Muscle of arm (tissue), 12 donors: ENCODE results near the gene NTM. TPM values are rescaled to one million over a fixed set of nuclear protein-coding genes. Genes with fewer than 3 reads are reported as not detected.
"Not testable (repeated sequence)": the region's sequence is repeated elsewhere in the genome, so short reads cannot be mapped to it uniquely, and the experiment has no call there.

Experiments used
- DNase-seq: peaks from one replicate; pipeline ENCODE4 v3.0.0-alpha.2; 2013
- polyA plus RNA-seq, 12 donors: library from polyadenylated mRNA; unstranded; fragments of 120-200 nt; gene quantifications; one replicate each; pipeline ENCODE4 v1.2.1, GENCODE V29; 2013; ENCODE audit not compliant: insufficient read length in 12 of 12

NTM gene
- polyA plus RNA-seq, 12 donors, result 9.6 to 40.9 (median 22.3) TPM; not detected in 1

DNA sequence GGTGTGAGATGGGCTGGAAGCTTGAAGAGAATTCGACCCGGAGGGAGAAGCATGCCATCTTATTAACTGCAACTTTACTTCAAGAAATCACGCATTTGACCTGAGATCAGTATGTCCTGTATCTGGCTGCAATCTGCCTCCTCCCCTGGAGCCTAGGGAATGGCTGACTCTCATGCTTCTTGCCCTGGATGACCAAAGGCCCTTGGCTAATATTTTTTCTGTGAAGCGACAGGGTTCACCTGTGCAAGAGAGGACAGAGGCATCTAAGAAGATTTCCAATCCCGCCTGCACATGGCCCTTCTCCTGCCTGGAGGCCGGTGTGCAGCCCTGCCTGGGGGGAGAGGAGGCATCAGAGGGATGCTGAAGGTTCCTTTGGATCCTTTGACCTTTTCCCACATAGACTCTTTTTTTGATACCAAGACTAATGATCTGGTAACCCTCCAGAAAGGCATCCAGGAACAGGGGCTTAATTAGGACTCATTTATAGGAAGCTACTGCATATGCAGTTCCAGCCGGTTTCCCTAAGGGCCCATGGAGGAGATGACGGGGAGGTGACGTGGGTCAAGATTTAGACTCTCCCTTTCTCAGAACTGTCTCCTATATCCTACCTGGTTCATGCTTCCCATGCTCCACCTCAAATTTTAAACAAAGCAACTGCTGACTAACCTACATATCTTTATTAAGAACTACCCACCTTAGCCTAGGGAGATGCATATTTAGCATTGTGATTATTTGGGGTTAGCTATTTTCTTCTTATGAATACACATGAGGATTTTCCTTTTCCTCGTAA, 50.8 kb downstream of the NTM start:
- no peak for DNase-seq

- DNase-seq, result no peak
Measured at GRCh38 chr11:131422029-131422428, 51.6 kb downstream of the NTM start.

DNA sequence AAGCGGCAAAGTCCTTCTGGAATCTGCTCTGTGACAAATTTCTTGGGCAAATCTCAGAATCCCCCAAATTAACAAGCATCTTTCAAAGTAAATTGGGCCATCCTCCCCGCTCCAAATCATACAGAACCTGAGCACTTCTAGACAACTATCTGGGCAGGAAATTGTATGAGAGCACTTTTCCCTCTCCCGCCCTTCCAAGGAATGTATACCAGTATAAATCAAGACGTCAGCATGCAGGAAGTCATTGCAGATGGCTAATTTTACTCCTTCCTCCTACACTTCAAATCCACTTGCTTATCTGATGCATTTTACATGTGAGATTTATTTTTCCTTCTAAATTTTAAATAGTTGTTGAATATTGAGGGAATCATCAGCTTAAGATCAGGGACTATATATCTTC, 52.1 kb downstream of the NTM start:
- DNase-seq, result no peak

DNA sequence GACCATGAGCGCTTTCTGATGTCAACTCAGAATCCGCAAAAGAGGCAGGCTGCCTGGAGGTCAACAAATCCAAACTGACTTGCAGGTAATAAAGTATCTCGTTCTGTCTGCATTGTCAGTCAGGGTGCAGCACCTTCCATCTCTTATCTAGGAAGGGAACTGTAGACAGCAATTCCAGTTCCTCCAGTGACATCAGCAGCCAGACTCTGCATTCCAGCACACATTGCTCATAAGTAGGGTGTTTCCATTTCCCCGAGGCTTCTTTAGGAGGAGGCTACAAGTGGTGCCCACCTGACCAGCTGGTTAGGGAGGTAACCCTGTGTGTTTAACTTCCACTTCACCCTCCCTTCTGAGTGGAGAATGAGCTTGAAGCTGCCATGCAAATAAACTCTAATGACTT, 53.3 kb downstream of the NTM start:
- DNase-seq, result no peak

- not testable (repeated sequence) for DNase-seq
Measured at GRCh38 chr11:131424257-131424876, 54.0 kb downstream of the NTM start.

DNA sequence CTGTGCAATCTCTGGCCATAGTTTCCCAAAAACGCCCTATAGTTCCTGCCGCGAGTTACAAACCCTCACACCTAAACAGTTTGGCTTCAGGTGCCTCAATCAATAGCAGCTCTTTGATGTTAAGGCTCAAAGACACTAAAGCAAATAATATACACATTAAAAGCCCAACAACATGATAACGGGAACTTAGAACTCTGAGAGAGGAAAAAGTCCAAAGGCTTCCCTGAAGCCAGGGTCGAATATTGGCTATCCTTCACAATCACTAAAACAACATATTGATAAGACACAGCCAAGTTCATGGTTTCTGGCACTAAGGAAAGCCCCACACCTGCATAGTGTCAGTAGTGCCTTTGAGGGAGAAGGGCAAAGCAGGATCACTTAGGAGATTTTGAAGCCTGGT, 54.9 kb downstream of the NTM start:
- no peak for DNase-seq

DNA sequence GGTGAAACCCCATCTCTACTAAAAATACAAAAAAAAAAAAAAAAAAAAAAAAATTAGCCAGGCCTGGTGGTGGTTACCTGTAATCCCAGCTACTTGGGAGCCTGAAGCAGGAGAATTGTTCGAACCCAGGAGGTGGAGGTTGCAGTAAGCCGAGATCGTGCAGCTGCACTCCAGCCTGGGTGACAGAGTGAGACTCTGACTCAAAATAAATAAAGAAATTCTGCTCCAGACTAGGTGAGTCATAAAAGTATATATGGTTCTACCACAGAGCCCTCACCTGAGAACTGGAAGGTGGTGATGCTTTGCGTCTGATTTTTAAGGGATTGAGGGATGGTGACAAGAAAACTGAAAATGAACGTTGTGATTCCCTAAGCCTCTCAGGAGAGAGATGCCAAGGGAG, 58.4 kb downstream of the NTM start:
- no peak for DNase-seq

- DNase-seq, result no peak
Measured at GRCh38 chr11:131430473-131431208, 60.2 kb downstream of the NTM start.

DNA sequence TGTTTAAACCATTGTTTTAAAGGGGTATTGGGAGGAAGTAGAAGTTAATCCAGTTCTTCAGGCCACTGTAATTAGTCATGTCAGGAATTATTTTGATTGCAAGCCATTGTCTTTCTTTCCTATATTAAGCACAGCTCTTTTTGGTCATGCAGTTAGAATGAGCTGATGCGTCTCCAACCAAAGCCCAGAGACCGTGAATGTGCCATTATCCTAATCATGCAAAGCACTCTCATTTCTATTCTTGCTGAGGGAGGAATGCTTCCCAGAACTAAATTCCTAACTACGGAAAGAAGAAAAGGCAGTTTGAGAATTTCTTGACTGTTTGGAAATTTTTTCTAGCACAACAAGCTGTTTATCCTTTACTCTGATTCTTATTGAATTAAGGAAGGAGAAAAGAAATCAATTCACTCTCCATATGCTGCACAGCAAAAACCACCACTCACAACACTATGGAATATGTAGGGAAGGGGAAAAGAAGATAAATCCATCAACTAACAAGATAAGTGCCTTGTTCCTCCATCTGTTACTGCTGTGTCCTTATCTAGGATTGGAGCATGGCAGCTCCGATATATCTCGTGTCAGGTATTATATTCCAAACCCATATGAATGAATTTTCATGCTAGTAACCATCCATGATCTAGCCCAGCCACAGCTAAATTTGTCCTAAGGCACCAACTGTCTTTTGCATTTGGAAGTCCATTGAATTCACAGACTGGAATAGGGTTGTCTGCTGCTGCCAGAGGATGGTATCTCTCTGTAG, 70.8 kb downstream of the NTM start:
- no peak for DNase-seq

DNA sequence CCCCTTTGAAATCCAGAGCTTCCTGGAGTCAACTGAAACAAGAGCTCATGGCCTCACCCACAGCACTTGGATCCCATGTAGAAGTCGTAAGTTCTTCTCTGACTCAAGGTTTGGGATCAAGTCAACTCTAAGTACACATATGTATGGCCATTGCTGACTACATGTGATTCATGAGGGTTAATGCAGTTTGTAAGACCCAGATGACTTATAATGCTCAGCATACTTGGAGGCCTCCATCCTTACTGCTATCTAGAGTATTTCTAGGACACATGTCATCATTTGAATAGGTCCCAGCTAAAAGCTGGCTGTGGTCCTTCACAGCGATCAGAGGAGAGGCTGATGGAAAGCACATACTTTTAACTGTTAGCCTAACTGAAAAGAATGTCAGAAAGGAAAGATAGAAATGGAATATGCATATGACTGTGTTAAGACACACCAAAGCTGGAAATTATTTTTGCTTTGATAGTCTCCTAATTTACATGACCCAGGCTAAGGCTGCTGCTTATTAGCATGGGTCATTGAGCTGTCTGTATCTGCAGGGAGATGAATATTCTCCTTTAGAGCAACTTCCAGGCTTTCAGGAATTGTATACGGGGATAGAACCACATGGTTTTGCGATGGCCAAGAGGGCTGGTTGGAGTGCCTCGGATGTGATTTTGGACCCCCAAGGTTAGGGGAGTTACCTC, 76.3 kb downstream of the NTM start:
- DNase-seq, result peak; percentile 26

- no peak for DNase-seq
Measured at GRCh38 chr11:131447277-131447815, 76.9 kb downstream of the NTM start.

DNA sequence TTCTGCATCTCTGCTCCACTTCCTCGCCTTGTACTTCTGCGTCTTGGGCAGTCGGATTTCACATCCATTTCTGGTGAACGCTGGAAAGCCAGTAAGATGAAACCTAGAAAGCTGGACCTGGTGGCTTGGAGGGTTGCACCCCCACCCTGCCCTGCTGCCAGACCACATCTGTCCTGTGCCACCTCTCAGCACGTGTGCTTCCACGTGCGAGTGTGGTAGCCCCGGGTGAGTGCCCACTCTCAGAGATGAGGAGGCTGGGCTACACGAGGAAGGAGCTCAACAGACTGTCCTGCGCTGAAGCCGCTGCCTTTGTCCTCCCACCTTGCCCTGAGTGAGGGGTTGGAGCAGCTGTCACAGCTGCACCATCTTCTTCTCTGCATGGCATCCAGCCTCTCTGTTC, 77.5 kb downstream of the NTM start:
- no peak for DNase-seq

GRCh38 chr11:131449036-131450019, 78.9 kb downstream of the NTM start:
- DNase-seq, result no peak

- DNase-seq, result no peak
Measured at GRCh38 chr11:131454490-131454889, 84.1 kb downstream of the NTM start.

- no peak for DNase-seq
Measured at GRCh38 chr11:131454989-131455388, 84.6 kb downstream of the NTM start.

- no peak for DNase-seq
Measured at GRCh38 chr11:131455843-131456704, 85.7 kb downstream of the NTM start.

- no peak for DNase-seq
Measured at GRCh38 chr11:131457163-131457562, 86.7 kb downstream of the NTM start.

- no peak for DNase-seq
Measured at GRCh38 chr11:131458421-131458820, 88.0 kb downstream of the NTM start.

DNA sequence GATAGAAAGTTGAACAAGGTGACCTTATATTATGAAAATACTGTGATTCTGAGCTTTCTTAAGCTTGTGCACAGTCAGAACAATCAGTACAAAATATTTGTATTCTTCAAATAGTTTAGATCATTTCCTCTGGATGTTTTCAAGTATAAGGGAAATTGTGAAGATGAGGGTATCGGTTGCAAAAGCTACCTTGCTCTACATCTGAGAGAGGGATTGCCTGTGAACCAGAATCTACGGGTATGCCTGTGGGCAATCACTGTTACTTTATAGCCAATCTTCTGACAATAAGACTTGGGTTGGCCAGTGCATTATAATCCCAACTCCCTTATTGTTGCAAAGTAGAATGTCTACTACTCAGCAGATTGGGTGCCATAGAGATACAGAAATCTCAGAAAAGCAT, 90.5 kb downstream of the NTM start:
- DNase-seq, result no peak
